Neutrophil (primary cell): ENCODE data around the gene CMTM4.
"Not testable (repeated sequence)": the region's sequence is repeated elsewhere in the genome, so short reads cannot be mapped to it uniquely, and the experiment has no call there.

Experiments used
- H3K27ac ChIP-seq: fragments of 200-600 bp; sonication (generic); 2 replicates; pipeline ENCODE4 v1.5.1; 2016; ENCODE audit warnings: mild to moderate bottlenecking, moderate library complexity
- H3K27me3 ChIP-seq: fragments of 200-600 bp; sonication (generic); 2 replicates; pipeline ENCODE4 v1.6.0; 2016; ENCODE audit warnings: mild to moderate bottlenecking
- H3K36me3 ChIP-seq: fragments of 200-600 bp; sonication (generic); 2 replicates; pipeline ENCODE4 v1.5.1; 2017
- H3K4me1 ChIP-seq, 2 experiments: fragments of 200-600 bp in 1 of 2; sonication (generic) in 1 of 2; 1 replicate in 1 of 2; 2 replicates in 1 of 2; pipeline versions ENCODE4 v1.5.1 to v1.6.1; 2013 to 2016; ENCODE audit warnings: low read depth in 1 of 2, low read length in 1 of 2, mild to moderate bottlenecking in 1 of 2, moderate library complexity in 1 of 2; ENCODE audit not compliant: control insufficient read depth in 1 of 2, insufficient read depth in 1 of 2
- H3K4me3 ChIP-seq, 2 experiments: fragments of 200-600 bp in 1 of 2; sonication (generic) in 1 of 2; 1 replicate in 1 of 2; 2 replicates in 1 of 2; pipeline ENCODE4 v1.5.1; 2013 to 2016; ENCODE audit warnings: low read depth in 1 of 2, low read length in 1 of 2, mild to moderate bottlenecking in 1 of 2, moderate library complexity in 1 of 2
- H3K9me3 ChIP-seq: fragments of 200-600 bp; sonication (generic); 2 replicates; pipeline ENCODE4 v1.5.1; 2016
- TF ChIP-seq, protein P1 (sequence below): fragments of 200-600 bp; sonication (generic); IDR thresholded peaks from 2 replicates; pipeline ENCODE4 v1.5.1; 2016; ENCODE audit warnings: antibody characterized with exemption

Gene CMTM4

GRCh38 chr16:66670691-66671388 lies 25.7 kb downstream of the CMTM4 start:
- H3K27ac ChIP-seq, result no peak overlapping the region
- no peak overlapping the region for H3K4me3 ChIP-seq
- no peaks in the 10 kb centered on the region for H3K9me3 ChIP-seq
- no peaks in the 10 kb centered on the region for H3K4me1 ChIP-seq
- no peaks in the 10 kb centered on the region for H3K27me3 ChIP-seq
- H3K36me3 ChIP-seq, result no peaks in the 10 kb centered on the region
- TF ChIP-seq, protein P1, sequence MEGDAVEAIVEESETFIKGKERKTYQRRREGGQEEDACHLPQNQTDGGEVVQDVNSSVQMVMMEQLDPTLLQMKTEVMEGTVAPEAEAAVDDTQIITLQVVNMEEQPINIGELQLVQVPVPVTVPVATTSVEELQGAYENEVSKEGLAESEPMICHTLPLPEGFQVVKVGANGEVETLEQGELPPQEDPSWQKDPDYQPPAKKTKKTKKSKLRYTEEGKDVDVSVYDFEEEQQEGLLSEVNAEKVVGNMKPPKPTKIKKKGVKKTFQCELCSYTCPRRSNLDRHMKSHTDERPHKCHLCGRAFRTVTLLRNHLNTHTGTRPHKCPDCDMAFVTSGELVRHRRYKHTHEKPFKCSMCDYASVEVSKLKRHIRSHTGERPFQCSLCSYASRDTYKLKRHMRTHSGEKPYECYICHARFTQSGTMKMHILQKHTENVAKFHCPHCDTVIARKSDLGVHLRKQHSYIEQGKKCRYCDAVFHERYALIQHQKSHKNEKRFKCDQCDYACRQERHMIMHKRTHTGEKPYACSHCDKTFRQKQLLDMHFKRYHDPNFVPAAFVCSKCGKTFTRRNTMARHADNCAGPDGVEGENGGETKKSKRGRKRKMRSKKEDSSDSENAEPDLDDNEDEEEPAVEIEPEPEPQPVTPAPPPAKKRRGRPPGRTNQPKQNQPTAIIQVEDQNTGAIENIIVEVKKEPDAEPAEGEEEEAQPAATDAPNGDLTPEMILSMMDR, result no peak

DNA sequence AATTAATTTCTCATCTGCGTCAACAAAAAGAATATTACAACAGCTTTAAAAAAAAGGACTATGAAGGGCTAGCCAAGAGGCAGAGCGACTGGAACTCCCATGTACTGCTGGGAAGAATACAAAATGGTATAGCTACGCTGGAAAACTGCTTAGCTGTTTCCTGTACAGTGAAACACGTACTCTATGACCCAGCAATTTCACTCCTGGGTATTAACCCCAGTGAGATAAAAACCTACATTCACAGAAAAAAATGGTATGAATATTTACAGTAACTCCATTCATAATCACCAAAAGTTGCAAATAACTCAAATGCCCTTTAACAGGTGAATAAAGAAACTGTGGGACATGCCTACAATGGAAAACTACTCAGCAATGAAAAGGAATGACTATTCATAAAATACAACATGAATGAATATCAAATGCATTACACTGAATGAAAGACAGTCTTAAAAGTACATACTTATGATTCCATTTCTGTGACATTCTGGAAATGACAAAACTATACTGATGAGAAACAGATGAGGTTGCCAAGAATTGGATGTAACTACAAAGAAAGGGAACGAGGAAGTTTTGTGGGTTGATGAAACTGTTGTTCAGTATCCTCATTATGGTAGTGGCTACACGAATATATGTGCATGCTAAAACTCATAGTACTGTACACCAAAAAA lies 27.6 kb downstream of the CMTM4 start:
- H3K27me3 ChIP-seq, result no peaks in the 10 kb centered on the region
- TF ChIP-seq, protein P1, result no peak

DNA sequence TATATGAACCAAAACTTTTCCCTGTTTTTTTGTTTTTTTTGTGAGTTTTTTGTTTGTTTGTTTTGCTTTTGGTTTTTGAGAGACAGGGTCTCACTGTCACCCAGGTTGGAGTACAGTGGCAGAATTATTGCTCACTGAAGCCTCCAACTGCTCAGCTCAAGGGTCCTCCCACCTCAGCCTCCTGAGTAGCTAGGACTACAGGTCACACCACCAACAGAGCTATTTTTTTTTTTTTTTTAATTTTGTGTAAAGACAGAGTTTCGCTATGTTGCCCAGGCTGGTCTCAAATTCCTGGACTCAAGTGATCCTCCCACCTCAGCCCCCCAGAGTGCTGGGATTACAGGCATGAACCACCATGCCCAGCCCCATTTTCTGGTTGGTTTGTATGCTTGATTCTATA lies 28.6 kb downstream of the CMTM4 start:
- no peaks in the 10 kb centered on the region for H3K9me3 ChIP-seq
- no peak overlapping the region for H3K4me3 ChIP-seq
- H3K27ac ChIP-seq, result no peak overlapping the region
- no peaks in the 10 kb centered on the region for H3K27me3 ChIP-seq
- H3K36me3 ChIP-seq, result no peaks in the 10 kb centered on the region
- TF ChIP-seq, protein P1, result no peak
- no peaks in the 10 kb centered on the region for H3K4me1 ChIP-seq

More for the DNA sequence above, 27.6 kb downstream of the CMTM4 start:
- Histone ChIP-seq H3K4me3 (no peak overlapping the region), H3K9me3 (no peaks in the 10 kb centered on the region), H3K36me3 (no peaks in the 10 kb centered on the region), H3K4me1 (no peaks in the 10 kb centered on the region), H3K27ac (no peak overlapping the region)

DNA sequence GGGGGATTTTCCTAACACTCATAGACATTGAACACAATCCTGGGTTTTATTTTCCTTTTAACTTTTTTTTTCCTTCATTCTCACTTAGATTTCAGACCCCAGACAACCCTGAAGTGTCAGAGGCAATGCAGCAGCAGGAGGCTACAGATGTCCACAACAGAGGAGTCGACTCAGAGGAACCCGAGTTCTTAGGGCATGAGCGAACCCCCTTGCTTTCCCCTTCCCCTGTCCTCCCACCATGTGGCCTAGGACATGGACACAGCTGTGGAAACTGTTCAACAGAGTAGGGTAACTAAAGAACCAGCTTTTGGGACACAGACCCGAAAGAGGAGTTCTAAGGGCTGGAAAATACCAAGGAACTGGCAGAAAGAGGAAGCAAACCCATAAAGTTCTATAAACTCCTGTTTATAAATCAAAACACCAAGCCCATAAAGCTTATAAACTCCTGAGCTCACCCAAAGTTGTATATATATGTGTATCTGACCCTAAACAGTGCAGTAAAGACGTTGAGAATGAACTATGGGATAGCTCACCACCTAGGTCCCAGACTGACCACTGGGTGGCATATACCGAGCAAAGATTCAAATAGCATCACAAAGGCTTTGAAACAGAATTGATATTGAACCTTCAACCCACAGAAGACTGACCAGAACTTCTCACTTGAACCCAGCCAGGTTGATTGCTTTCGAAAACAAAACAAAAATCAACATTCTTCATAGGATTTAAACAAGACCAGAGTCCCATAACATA lies 33.9 kb downstream of the CMTM4 start:
- no peak overlapping the region for H3K4me3 ChIP-seq
- no peak overlapping the region for H3K27ac ChIP-seq
- H3K36me3 ChIP-seq, result no peaks in the 10 kb centered on the region
- H3K27me3 ChIP-seq, result no peaks in the 10 kb centered on the region
- TF ChIP-seq, protein P1, result no peak
- peaks cover 9% of the 10 kb centered on the region in 2 experiments for H3K4me1 ChIP-seq
- H3K9me3 ChIP-seq, result no peaks in the 10 kb centered on the region

DNA sequence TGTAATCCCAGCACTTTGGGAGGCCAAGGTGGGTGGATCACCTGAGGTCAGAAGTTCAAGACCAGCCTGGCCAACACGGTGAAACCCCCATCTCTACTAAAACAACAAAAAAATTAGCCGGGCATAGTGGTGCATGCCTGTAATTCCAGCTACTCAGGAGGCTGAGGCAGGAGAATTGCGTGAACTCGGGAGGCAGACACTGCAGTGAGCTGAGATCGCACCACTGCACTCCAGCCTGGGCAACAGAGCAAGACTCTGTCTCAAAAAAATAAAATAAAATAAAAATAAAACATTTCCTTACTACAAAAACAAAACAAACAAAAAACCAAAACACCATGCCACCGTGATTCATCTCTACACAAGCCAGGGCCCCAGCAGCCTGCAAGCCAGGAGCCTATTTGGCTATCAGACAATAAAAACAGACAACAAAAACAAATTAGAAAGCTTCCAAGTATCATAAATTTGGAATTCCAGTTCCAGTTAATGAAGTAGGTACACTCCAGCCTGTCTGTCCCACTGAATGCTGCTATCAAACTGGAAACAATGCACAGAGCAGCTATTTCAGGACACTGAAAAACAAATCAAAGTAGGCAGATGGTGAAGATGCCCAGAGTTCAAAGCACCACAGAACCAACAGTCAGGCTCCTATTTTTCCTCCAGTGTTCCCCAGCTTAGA lies 34.7 kb downstream of the CMTM4 start:
- H3K4me3 ChIP-seq, H3K36me3 ChIP-seq, H3K27me3 ChIP-seq, H3K27ac ChIP-seq, H3K9me3 ChIP-seq, H3K4me1 ChIP-seq: not testable (repeated sequence)
